Thyroid gland (tissue), 4 donors: ENCODE measurements around the gene IQCF6.

Experiments
- POLR2A ChIP-seq, 2 donors: fragments of 450-650 bp; IDR thresholded peaks; one replicate each; pipeline ENCODE4 v1.6.1; 2017; ENCODE audit warnings: antibody characterized with exemption in 2 of 2, mild to moderate bottlenecking in 2 of 2, moderate library complexity in 1 of 2
- TF ChIP-seq, protein P1 (sequence below), 6 experiments: fragments of 200-600 bp in 3 of 6; fragments of 450-650 bp in 3 of 6; sonication (generic) in 3 of 6; IDR thresholded peaks; one replicate each; pipeline ENCODE4 v1.5.1; 2016 to 2019; ENCODE audit warnings: antibody characterized with exemption in 6 of 6, mild to moderate bottlenecking in 2 of 6, inconsistent platforms in 1 of 6, moderate library complexity in 1 of 6

DNA sequence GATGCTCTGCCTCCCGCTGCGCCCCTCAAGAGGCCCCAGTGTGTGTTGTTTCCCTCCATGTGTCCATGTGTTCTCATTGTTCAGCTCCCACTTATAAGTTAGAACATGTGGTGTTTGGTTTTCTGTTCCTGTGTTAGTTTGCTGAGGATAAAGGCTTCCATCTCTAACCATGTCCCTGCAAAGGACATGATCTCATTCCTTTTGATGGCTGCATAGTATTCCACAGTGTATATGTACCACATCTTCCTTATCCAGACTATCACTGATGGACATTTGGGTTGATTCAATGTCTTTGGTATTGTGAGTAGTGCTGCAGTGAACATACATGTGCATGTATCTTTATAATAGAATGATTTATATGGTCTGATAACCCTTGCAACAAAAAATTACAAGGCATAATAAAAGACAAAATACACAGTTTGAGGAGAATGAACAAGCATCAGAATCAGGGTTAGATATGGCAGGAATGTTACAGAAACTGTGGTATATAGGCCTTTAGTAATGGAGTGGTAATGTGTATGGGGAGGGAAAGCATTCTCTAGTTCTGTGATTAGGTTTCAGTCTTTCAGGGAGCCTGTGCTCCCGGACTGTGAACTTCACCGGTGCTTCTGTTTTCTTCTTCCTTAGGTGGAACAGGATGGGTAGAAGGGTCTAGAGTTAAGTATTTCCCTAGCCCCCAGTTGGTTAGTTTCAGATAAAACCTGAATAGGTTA lies 45.0 kb downstream of the IQCF6 start:
- TF ChIP-seq, protein P1, sequence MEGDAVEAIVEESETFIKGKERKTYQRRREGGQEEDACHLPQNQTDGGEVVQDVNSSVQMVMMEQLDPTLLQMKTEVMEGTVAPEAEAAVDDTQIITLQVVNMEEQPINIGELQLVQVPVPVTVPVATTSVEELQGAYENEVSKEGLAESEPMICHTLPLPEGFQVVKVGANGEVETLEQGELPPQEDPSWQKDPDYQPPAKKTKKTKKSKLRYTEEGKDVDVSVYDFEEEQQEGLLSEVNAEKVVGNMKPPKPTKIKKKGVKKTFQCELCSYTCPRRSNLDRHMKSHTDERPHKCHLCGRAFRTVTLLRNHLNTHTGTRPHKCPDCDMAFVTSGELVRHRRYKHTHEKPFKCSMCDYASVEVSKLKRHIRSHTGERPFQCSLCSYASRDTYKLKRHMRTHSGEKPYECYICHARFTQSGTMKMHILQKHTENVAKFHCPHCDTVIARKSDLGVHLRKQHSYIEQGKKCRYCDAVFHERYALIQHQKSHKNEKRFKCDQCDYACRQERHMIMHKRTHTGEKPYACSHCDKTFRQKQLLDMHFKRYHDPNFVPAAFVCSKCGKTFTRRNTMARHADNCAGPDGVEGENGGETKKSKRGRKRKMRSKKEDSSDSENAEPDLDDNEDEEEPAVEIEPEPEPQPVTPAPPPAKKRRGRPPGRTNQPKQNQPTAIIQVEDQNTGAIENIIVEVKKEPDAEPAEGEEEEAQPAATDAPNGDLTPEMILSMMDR (IDR thresholded peaks at IDR 0.05), result no peak
- TF ChIP-seq POLR2A (IDR thresholded peaks at IDR 0.05), result no peak
